ENCODE results near the gene DHRS12. TPM values are rescaled to one million over a fixed set of nuclear protein-coding genes. Genes with fewer than 3 reads are reported as not detected.

DHRS12 gene
- total RNA-seq, 1 donor from 2014 or later, result 2.4 TPM

DNA sequence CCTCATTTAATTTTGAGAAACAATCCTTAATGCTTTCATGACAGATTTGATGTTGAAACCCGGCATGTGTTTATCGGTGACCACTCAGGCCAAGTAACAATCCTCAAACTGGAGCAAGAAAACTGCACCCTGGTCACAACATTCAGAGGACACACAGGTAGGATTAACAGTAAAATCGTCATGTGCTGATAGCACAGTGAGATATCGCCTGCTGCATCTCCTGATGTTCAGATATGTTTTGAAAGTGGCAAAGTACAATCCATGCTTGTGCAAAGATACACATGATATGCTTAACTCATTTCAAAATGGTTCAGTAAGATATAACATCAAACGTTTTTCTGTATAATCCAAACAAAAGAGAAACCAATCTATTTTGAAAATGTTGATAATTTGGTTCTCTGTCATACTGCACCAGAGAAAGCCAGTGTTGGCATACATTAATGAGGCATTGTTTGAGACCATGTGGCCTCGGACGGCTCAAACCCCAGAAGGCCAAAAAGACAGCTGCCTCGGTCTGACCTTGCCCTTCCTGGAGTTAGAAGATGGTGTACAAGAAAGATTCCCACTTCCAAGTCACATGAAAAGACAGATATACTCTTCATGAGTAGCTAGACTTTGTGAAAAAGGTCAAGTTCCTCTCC is 76.2 kb downstream of the DHRS12 start:
- H3K4me3 ChIP-seq (ENCODE audit: low read depth, low read length), result no peak overlapping the region
- DNase-seq (ENCODE audit: low read depth), result no peak
- TF ChIP-seq, protein P1, sequence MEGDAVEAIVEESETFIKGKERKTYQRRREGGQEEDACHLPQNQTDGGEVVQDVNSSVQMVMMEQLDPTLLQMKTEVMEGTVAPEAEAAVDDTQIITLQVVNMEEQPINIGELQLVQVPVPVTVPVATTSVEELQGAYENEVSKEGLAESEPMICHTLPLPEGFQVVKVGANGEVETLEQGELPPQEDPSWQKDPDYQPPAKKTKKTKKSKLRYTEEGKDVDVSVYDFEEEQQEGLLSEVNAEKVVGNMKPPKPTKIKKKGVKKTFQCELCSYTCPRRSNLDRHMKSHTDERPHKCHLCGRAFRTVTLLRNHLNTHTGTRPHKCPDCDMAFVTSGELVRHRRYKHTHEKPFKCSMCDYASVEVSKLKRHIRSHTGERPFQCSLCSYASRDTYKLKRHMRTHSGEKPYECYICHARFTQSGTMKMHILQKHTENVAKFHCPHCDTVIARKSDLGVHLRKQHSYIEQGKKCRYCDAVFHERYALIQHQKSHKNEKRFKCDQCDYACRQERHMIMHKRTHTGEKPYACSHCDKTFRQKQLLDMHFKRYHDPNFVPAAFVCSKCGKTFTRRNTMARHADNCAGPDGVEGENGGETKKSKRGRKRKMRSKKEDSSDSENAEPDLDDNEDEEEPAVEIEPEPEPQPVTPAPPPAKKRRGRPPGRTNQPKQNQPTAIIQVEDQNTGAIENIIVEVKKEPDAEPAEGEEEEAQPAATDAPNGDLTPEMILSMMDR (conservative IDR thresholded peaks at IDR 0.05; ENCODE audit: low read depth, low read length), result no peak

- TF ChIP-seq, protein P1 (conservative IDR thresholded peaks at IDR 0.05; ENCODE audit: low read depth, low read length), result no peak
- DNase-seq (ENCODE audit: low read depth), result no peak
- no peak overlapping the region for H3K4me3 ChIP-seq (ENCODE audit: low read depth, low read length)
Observed at GRCh38 chr13:51726446-51727193, 77.3 kb downstream of the DHRS12 start.

GRCh38 chr13:51724721-51725120 is 79.2 kb downstream of the DHRS12 start:
- TF ChIP-seq, protein P1 (conservative IDR thresholded peaks at IDR 0.05; ENCODE audit: low read depth, low read length), result no peak
- H3K4me3 ChIP-seq (ENCODE audit: low read depth, low read length), result no peak overlapping the region
- no peak for DNase-seq (ENCODE audit: low read depth)

- H3K4me3 ChIP-seq (ENCODE audit: low read depth, low read length), result no peak overlapping the region
- DNase-seq (ENCODE audit: low read depth), result no peak
- TF ChIP-seq, protein P1 (conservative IDR thresholded peaks at IDR 0.05; ENCODE audit: low read depth, low read length), result no peak
Observed at GRCh38 chr13:51723529-51723928, 80.4 kb downstream of the DHRS12 start.

DNA sequence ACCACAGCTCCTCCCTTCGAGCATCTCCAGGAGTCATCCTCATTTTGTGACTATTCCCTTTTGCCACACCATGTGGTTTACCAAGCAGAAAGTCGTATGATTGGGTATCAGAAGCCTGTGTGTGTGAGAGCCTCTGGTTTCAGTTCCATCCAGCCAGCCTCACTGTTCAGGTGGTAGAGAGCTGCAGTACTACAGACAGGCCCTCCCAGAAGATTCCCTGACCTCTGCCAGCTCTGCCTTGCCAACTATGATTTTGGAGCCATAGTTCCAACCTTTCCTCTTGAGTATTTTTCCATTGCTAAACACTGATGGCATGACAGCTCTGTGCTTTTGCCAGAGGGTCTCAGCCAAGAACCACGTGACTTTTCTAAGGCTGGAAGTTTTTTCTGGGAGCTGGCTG is 82.5 kb downstream of the DHRS12 start:
- TF ChIP-seq, protein P1 (conservative IDR thresholded peaks at IDR 0.05; ENCODE audit: low read depth, low read length), result no peak
- no peak for DNase-seq (ENCODE audit: low read depth)
- H3K4me3 ChIP-seq (ENCODE audit: low read depth, low read length), result no peak overlapping the region

DNA sequence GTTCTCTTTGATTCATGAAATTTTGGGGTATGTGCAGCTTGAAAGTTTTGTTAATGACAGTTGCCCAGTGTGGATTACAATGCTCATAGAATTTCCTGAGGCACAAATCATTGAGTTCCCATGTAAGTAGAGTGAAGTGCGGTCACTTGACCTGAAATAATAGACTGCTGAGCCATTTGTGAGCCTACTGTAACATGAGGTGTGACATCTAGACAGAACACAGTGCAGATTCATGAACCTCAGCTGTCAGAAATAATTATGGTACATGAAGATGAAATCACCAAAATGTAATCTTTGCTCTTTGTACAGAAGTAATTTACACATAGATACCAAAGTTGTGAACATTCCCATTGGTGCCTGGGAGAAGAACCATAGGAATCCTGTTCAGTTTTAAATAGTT is 84.6 kb downstream of the DHRS12 start:
- TF ChIP-seq, protein P1 (conservative IDR thresholded peaks at IDR 0.05; ENCODE audit: low read depth, low read length), result no peak
- DNase-seq (ENCODE audit: low read depth), result no peak
- H3K4me3 ChIP-seq (ENCODE audit: low read depth, low read length), result no peak overlapping the region

Other genes with a start within 250 kb of the DHRS12 start
- gene WDFY2, start 219.7 kb downstream of the DHRS12 start, total RNA-seq, result 3.5 and 5.1 TPM in 2 replicates
- not detected in 2 replicates for gene TMEM272, start 41.0 kb upstream of the DHRS12 start, total RNA-seq
- not detected in 2 replicates for gene CCDC70, start 57.8 kb upstream of the DHRS12 start, total RNA-seq
- gene ATP7B, start 207.3 kb upstream of the DHRS12 start, total RNA-seq, result 2.5 and 3.5 TPM in 2 replicates
- 13.5 and 15.3 TPM in 2 replicates for gene ALG11, start 208.2 kb upstream of the DHRS12 start, total RNA-seq
- gene UTP14C, start 220.5 kb upstream of the DHRS12 start, total RNA-seq, result 5.0 and 9.0 TPM in 2 replicates